LNCaP clone FGC (cell line): ENCODE results near the gene PGGT1B.
A peak's percentile ranks its signal among the peaks of the same experiment; 100 is the strongest.

Experiments used
- DNase-seq: peaks from one replicate; pipeline ENCODE4 v3.0.0-alpha.2; 2011; ENCODE audit warnings: low read depth
- H3K4me3 ChIP-seq: 2 replicates; pipeline ENCODE4 v1.5.1; 2011; ENCODE audit warnings: mild to moderate bottlenecking, low read depth, low read length, control low read depth
- CTCF ChIP-seq: IDR thresholded peaks from 2 replicates; pipeline ENCODE4 v1.5.1; 2012; ENCODE audit warnings: mild to moderate bottlenecking; ENCODE audit not compliant: control insufficient read depth, insufficient read depth; ENCODE audit errors: extremely low read depth

The PGGT1B gene

DNA sequence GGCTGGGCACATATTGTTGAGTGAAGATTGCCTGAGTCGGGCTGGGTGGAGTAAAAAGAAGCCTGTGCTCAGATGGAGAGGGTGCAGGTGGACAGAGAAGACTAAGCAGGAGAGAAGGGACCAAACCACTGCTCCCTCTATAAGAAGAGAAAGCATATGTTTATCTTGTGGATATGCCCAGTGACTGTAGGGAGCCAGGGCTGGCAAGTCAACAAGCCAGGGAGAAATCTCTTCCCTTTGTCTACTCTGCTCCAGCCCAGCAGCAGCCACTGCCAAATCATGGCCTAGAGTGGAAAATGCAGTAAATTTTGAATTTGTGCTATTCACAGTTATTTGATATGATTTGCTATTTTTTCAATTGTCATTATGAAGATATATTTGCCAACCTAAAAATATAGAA, 59.7 kb downstream of the PGGT1B start:
- peak; percentile 75 for DNase-seq
- H3K4me3 ChIP-seq: no peak overlapping the region
- no peak for TF ChIP-seq CTCF

- TF ChIP-seq CTCF: no peak
- H3K4me3 ChIP-seq: no peak overlapping the region
- DNase-seq: no peak
Observed at GRCh38 chr5:115196161-115196560, 66.5 kb downstream of the PGGT1B start.

DNA sequence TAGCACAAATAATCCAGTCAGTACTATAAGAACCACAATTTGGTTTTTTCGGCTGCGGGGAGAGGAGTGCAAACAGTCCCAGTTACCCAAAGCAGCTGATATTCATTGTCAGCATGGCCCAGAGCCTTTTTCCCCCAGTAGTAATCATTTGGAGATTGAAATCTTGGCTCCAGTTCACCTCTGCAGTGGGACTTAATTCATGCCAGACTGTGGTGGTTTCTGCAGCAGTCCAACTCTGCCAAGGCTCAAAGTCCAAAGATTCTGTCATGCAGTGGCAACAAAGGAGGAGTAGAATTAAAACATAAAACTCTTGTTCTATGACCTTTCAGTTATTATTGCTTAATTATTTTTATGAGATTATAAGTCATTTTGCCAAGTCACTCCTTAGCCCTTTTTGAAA, 68.0 kb downstream of the PGGT1B start:
- TF ChIP-seq CTCF: no peak
- no peak for DNase-seq
- no peak overlapping the region for H3K4me3 ChIP-seq

DNA sequence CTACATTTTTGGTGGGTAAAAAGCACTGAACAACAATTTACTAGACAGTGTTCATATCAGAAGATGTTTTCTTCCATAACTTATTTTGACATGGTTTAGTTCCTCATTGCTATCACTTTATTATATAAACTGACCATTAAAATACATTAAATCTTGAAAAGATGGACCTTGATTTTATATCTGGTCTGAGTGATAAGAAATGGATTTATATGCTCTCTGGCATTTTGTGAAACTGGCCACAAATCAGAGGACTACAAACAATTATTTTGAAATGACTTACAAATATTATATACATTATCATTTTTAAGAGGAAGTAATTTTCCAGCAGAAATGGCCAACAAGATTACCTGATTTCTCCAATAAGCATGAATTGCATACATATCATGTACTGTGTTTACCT, 69.4 kb downstream of the PGGT1B start:
- no peak for DNase-seq
- no peak overlapping the region for H3K4me3 ChIP-seq
- TF ChIP-seq CTCF: no peak

- no peak overlapping the region for H3K4me3 ChIP-seq
- TF ChIP-seq CTCF: no peak
- no peak for DNase-seq
Observed at GRCh38 chr5:115192098-115192497, 70.6 kb downstream of the PGGT1B start.

- H3K4me3 ChIP-seq: no peak overlapping the region
- TF ChIP-seq CTCF: no peak
- no peak for DNase-seq
Observed at GRCh38 chr5:115191474-115192031, 71.1 kb downstream of the PGGT1B start.

- DNase-seq: no peak
- no peak overlapping the region for H3K4me3 ChIP-seq
- TF ChIP-seq CTCF: no peak
Observed at GRCh38 chr5:115190388-115190787, 72.3 kb downstream of the PGGT1B start.
